BJ (cell line): Measurements from ENCODE around the gene TRAF2. TPM values are rescaled to one million over a fixed set of nuclear protein-coding genes. Genes with fewer than 3 reads are reported as not detected.

Experiments used
- CTCF ChIA-PET: fragments of 350-600 bp; formaldehyde crosslinking; extraction: SDS; loops from one replicate; lab custom pipeline; 2021; ENCODE audit warnings: antibody characterized with exemption, inconsistent platforms; lab: Yijun Ruan, JAX
- POLR2A ChIA-PET: fragments of 300-600 bp; sonication (Branson Sonifier 250); formaldehyde crosslinking; extraction: SDS; loops from one replicate; lab custom pipeline; 2021; ENCODE audit warnings: antibody characterized with exemption; lab: Charles Lee
- DNase-seq: peaks from one replicate; pipeline ENCODE4 v3.0.0-alpha.2; 2011; ENCODE audit warnings: low read depth
- H3K27me3 ChIP-seq: 2 replicates; pipeline ENCODE4 v1.6.0; 2011; ENCODE audit warnings: low read length; ENCODE audit not compliant: control insufficient read depth, insufficient read depth
- H3K36me3 ChIP-seq: 2 replicates; pipeline ENCODE4 v1.5.1; 2011; ENCODE audit warnings: low read length; ENCODE audit not compliant: control insufficient read depth, insufficient read depth
- H3K4me3 ChIP-seq: 2 replicates; pipeline ENCODE4 v1.5.1; 2011; ENCODE audit warnings: low read depth, mild to moderate bottlenecking, control low read depth, low read length
- CTCF ChIP-seq: IDR thresholded peaks from 2 replicates; pipeline ENCODE4 v1.5.1; 2011; ENCODE audit warnings: low read depth, mild to moderate bottlenecking, control low read depth, inconsistent platforms, low read length, moderate library complexity; ENCODE audit not compliant: insufficient read depth
- polyA plus RNA-seq: library from polyadenylated mRNA; depleted of rRNA; stranded (reverse); fragments of >200 nt; gene quantifications from 2 replicates; pipeline ENCODE4 v1.2.3, GENCODE V29; 2011

TRAF2 gene
- polyA plus RNA-seq, 1 experiment, result 13.6 TPM

GRCh38 chr9:136847088-136847825 is 39.1 kb upstream of the TRAF2 start:
- no peak for DNase-seq
- Histone ChIP-seq H3K27me3 (peaks cover 7% of the 10 kb centered on the region; the same call in 1 of the 2 replicates), H3K36me3 (peaks cover 10% of the 10 kb centered on the region), H3K4me3 (peak overlapping the region; percentile 84)
- ChIA-PET POLR2A (interaction anchor here (0.6 to 0.7 kb wide), 2 partner anchors 101 to 182 kb away, joined by 5 to 10 read pairs; no protein-coding TSS in a partner anchor), CTCF (interaction anchor here (0.6 to 1.7 kb wide), 6 partner anchors 42 to 217 kb away, joined by 3 to 6 read pairs (median 3); partner anchors contain the start of gene CLIC3)
- no peak for TF ChIP-seq CTCF

GRCh38 chr9:136847826-136848392 is 38.4 kb upstream of the TRAF2 start:
- no peak for DNase-seq
- CTCF ChIA-PET, result interaction anchor here (0.6 to 1.7 kb wide), 6 partner anchors 43 to 216 kb away, joined by 3 to 6 read pairs (median 3); partner anchors contain the start of gene CLIC3
- POLR2A ChIA-PET, result interaction anchor here (0.6 to 0.7 kb wide), 3 partner anchors 100 to 182 kb away, joined by 4 to 10 read pairs (median 5); no protein-coding TSS in a partner anchor
- Histone ChIP-seq H3K36me3 (peaks cover 10% of the 10 kb centered on the region), H3K4me3 (peak overlapping the region; percentile 84), H3K27me3 (peaks cover 7% of the 10 kb centered on the region; the same call in 1 of the 2 replicates)
- no peak for TF ChIP-seq CTCF

GRCh38 chr9:136848393-136849037 is 37.8 kb upstream of the TRAF2 start:
- CTCF ChIA-PET, result interaction anchor here (0.8 to 1.7 kb wide), 2 partner anchors 181 to 187 kb away, joined by 4 to 6 read pairs; no protein-coding TSS in a partner anchor
- DNase-seq, result no peak
- POLR2A ChIA-PET, result interaction anchor here (0.6 kb wide), 1 partner anchor 118 kb away, joined by 4 read pairs; no protein-coding TSS in a partner anchor
- peaks cover 7% of the 10 kb centered on the region; the same call in 1 of the 2 replicates for H3K27me3 ChIP-seq
- TF ChIP-seq CTCF, result no peak
- peaks cover 10% of the 10 kb centered on the region for H3K36me3 ChIP-seq
- H3K4me3 ChIP-seq, result peak overlapping the region; percentile 84

- POLR2A ChIA-PET, result no interaction called here
- Histone ChIP-seq H3K27me3 (0 out of 2 replicates have a peak, but pooled peaks cover 6% of the 10 kb centered on the region), H3K36me3 (peaks cover 10% of the 10 kb centered on the region), H3K4me3 (peak within 1 kb of the TSS; percentile 84)
- peak; percentile 94 for DNase-seq
- CTCF ChIA-PET, result interaction anchor here (2.0 kb wide), 1 partner anchor 186 kb away, joined by 8 read pairs; no protein-coding TSS in a partner anchor
- TF ChIP-seq CTCF, result no peak
These were observed 37.0 kb upstream of the TRAF2 start, which contains the start of gene PHPT1 for GRCh38 chr9:136849038-136849959. PHPT1 (plus strand) TSS chr9:136849409; CDS start chr9:136849431, 22 bp downstream.
